GM13976 (cell line): ENCODE results near the gene CHRNB2.
A peak's percentile ranks its signal among the peaks of the same experiment; 100 is the strongest.

Source experiments
- DNase-seq: peaks from one replicate; pipeline ENCODE4 v3.0.0; 2012; ENCODE audit warnings: low spot score
- CTCF ChIP-seq: IDR thresholded peaks from 2 replicates; pipeline ENCODE4 v1.5.1; 2012; ENCODE audit warnings: borderline replicate concordance, mild to moderate bottlenecking; ENCODE audit not compliant: insufficient read depth; ENCODE audit errors: extremely low read depth, missing control alignments, control extremely low read depth
- in situ Hi-C: fragments of 300-500 bp; cut with MboI; formaldehyde crosslinking; loops from one replicate; pipeline ENCODE4 v1.12.0; 2022; ENCODE audit warnings: low sequenced_read_pairs, mixed read lengths, inconsistent platforms; ENCODE audit not compliant: unreplicated experiment

The CHRNB2 gene

GRCh38 chr1:154546264-154547063 is 21.1 kb upstream of the CHRNB2 start:
- peak; percentile 84 for DNase-seq
- TF ChIP-seq CTCF, result peak; percentile 86
- in situ Hi-C loops, result no loop called here

- no peak for DNase-seq
- in situ Hi-C loops, result no loop called here
- no peak for TF ChIP-seq CTCF
Observed at GRCh38 chr1:154547105-154547732, 20.4 kb upstream of the CHRNB2 start.

- TF ChIP-seq CTCF, result no peak
- DNase-seq, result no peak
- in situ Hi-C loops, result no loop called here
Observed at GRCh38 chr1:154548028-154548427, 19.6 kb upstream of the CHRNB2 start.

GRCh38 chr1:154549202-154549770 is 18.3 kb upstream of the CHRNB2 start:
- in situ Hi-C loops, result no loop called here
- no peak for TF ChIP-seq CTCF
- no peak for DNase-seq

GRCh38 chr1:154550070-154550469 is 17.5 kb upstream of the CHRNB2 start:
- no peak for TF ChIP-seq CTCF
- no peak for DNase-seq
- in situ Hi-C loops, result loop anchor here (25.0 kb wide), 2 partner anchors 337 to 512 kb away; partner anchors contain the start of genes ADAM15 and EFNA4

GRCh38 chr1:154550657-154551056 is 16.9 kb upstream of the CHRNB2 start:
- in situ Hi-C loops, result loop anchor here (25.0 kb wide), 2 partner anchors 337 to 512 kb away; partner anchors contain the start of genes ADAM15 and EFNA4
- TF ChIP-seq CTCF, result no peak
- DNase-seq, result no peak
